Activated naive CD8-positive, alpha-beta T cell treated with anti-CD3 and anti-CD28 coated beads, Interleukin-2, amount 10 ng/mL, durations not matched to agents 7 days and 5 days (primary cell): ENCODE data around the gene TEF. TPM values are rescaled to one million over a fixed set of nuclear protein-coding genes. Genes with fewer than 3 reads are reported as not detected.

Source experiments
- ATAC-seq: fragments of 150-1000 bp; cut with Tn5 transposase; one replicate; pipeline ENCODE4 v1.10.0; 2021; ENCODE audit warnings: low read depth, moderate library complexity
- POLR2A ChIA-PET: fragments of 350-600 bp; sonication (Branson Sonifier 250); formaldehyde crosslinking; loops from one replicate; lab custom pipeline; 2021; ENCODE audit warnings: antibody characterized with exemption; lab: Charles Lee
- DNase-seq: peaks from one replicate; pipeline ENCODE4 v3.0.0; 2021
- H3K27ac Mint-ChIP-seq: one replicate; pipeline ENCODE4 v1.8.0; 2022; ENCODE audit warnings: mild to moderate bottlenecking, mixed read lengths
- H3K27me3 Mint-ChIP-seq: one replicate; pipeline ENCODE4 v1.8.0; 2022; ENCODE audit warnings: mild to moderate bottlenecking, moderate library complexity, mixed read lengths
- H3K36me3 Mint-ChIP-seq: one replicate; pipeline ENCODE4 v1.8.0; 2021; ENCODE audit warnings: mild to moderate bottlenecking, mixed read lengths
- H3K4me1 Mint-ChIP-seq: one replicate; pipeline ENCODE4 v1.8.0; 2021; ENCODE audit warnings: mixed read lengths
- H3K4me3 Mint-ChIP-seq: one replicate; pipeline ENCODE4 v1.8.0; 2022; ENCODE audit warnings: mild to moderate bottlenecking, moderate library complexity, mixed read lengths
- H3K9me3 Mint-ChIP-seq: one replicate; pipeline ENCODE4 v1.8.0; 2021; ENCODE audit warnings: mixed read lengths
- total RNA-seq, 2 experiments: library from RNA; stranded (reverse); gene quantifications; one replicate each; pipeline ENCODE4 v1.2.3, GENCODE V29; 2021

TEF gene
- total RNA-seq, 2 experiments from 2014 or later: 3.6 to 4.0 TPM

DNA sequence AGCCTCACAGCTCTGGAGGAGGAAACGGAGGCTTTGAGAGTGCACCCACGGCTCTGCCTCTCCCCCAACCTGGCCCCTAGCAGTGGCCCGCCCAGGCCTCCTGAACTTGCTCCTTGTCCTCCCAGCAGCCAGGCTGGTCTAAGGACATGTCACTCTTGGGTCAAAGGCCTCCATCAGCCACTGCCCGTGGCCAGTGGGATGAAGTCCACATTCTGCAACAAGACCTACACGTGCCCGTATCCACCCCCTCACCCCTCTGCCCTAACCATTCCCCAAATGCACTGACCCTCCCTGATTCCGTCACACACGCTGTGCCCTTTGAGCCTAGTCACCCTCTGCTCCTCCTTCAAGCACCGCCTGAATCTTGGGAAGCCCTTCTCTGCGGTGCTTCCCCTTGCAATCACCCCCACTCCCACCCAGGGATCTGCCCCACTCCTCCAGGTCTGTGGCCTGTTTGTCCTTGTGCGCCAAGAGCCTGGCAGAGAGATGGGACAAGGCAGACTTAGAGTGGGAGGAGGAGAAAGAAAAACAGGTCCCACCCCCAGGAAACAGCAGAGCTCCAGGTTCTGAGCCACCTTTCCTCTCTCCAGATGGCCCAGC, 37.5 kb upstream of the TEF start:
- Mint-ChIP-seq H3K4me1 (peaks cover 2% of the 10 kb centered on the region), H3K27ac (peak overlapping the region; percentile 19), H3K9me3 (no peaks in the 10 kb centered on the region), H3K27me3 (no peaks in the 10 kb centered on the region), H3K4me3 (no peak overlapping the region), H3K36me3 (peaks cover 6% of the 10 kb centered on the region)
- DNase-seq: no peak
- no peak for ATAC-seq
- POLR2A ChIA-PET: no interaction called here

DNA sequence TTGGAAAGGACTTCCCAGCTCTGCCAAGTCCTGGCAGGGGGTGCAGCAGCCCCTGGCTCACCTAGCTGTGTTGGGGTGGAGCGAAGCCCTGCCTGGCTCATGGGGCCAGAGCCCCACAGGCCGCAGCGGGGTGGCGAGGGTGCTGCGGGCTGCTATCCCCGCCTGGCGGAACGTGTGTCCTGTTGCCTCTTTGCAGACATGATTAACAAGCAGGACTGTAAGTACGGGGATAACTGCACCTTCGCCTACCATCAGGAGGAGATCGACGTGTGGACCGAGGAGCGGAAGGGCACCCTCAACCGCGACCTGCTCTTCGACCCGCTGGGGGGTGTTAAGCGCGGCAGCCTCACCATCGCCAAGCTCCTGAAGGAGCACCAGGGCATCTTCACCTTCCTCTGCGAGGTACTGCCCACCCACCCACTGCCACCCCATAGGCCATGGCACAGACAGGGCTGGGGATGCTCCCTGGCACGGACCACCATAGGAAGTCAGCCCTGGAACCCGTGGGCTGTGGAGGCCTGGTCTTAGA, 35.9 kb upstream of the TEF start:
- Mint-ChIP-seq H3K4me3 (no peak overlapping the region), H3K27me3 (no peaks in the 10 kb centered on the region), H3K4me1 (peaks cover 2% of the 10 kb centered on the region), H3K9me3 (no peaks in the 10 kb centered on the region), H3K27ac (no peak overlapping the region), H3K36me3 (peaks cover 16% of the 10 kb centered on the region)
- DNase-seq: no peak
- POLR2A ChIA-PET: no interaction called here
- ATAC-seq: no peak

DNA sequence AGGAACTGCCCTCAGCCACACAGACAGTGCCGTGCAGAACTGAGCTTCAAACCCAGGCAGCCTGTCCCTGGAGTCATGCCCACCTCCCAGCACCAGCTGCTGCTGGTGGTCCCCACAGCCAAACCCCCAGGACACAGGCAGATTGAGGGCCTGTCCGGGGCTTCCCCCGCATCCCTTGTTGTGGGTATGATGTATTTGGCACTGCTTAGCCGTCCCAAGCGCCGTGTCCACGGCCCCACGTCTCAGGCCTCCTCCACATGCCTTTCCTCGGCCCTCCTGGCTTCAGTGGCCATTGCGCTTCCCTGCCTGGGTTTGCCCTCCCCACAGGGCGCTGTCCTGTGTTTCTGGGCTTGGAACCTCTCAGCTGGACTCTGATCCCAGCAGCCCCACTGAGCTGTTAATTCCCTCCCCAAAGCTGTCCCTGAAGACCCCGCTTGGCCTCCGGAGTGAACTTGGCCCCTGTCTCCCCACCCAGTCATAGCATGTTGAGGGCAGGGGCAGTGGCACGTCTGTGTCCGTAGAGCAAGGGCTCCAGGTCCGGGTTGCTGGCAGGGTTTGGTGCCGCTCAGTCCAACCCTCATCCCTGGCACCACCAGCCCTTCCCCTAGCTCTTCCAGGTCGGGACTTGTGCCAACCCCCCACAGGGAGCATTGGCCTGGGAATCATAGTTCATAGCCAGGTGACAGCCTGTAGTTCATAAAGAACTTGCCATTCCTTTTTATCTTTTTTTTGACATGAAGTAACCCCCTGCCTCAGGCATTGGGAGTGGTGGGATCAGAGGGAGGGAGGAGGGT, 34.5 kb upstream of the TEF start:
- H3K4me3 Mint-ChIP-seq: no peak overlapping the region
- H3K36me3 Mint-ChIP-seq: peaks cover 19% of the 10 kb centered on the region
- DNase-seq (no peak), ATAC-seq (no peak)
- H3K4me1 Mint-ChIP-seq: no peaks in the 10 kb centered on the region
- no peak overlapping the region for H3K27ac Mint-ChIP-seq
- no peaks in the 10 kb centered on the region for H3K27me3 Mint-ChIP-seq
- no peaks in the 10 kb centered on the region for H3K9me3 Mint-ChIP-seq
- POLR2A ChIA-PET: no interaction called here

DNA sequence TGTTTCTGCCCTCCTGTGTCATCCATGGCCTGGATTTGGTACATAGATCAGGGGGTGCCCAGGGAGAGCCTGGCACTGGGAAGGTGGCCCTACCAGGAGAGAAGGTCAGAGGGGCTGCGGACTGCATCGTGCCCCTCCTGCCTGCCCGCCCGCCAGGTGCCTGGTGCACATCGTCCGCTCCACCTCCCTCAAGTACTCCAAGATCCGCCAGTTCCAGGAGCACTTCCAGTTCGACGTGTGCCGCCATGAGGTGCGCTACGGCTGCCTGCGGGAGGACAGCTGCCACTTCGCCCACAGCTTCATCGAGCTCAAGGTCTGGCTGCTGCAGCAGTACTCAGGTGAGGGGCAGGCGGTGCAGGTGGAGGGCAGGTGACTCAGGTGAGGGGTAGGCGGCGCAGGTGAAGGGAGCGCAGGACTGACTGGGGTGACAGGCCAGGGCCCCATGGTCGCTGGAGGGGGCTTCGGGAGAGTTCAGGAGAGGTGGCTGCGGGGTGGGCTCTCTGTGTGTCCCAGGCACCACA, 32.7 kb upstream of the TEF start:
- POLR2A ChIA-PET: interaction anchor here (0.5 to 0.6 kb wide), 2 partner anchors 10 to 15 kb away, joined by 3 read pairs; no protein-coding TSS in a partner anchor
- Mint-ChIP-seq H3K4me3 (no peak overlapping the region), H3K9me3 (no peaks in the 10 kb centered on the region), H3K27me3 (no peaks in the 10 kb centered on the region), H3K36me3 (peaks cover 19% of the 10 kb centered on the region), H3K27ac (no peak overlapping the region), H3K4me1 (no peaks in the 10 kb centered on the region)
- DNase-seq (no peak), ATAC-seq (no peak)

DNA sequence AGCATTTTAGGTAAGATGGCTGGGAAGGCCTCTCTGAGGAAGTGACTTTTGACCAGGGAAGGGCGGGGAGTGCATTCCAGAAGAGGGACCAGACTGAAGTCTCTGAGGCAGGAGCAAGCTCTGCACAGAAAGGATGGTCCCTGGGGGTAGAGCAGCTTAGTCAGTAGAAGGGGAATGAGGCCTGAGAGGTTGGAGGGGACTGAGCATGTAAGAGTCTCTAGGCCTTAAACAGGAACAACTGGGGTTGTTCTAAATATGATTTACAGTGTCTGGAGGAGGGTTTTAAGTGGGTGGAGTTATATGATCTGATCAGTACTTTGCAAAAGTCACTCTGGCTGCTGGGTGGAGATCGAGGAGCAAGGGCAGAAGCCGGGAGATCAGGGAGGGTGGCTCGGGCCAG, 31.7 kb upstream of the TEF start:
- Mint-ChIP-seq H3K4me3 (no peak overlapping the region), H3K4me1 (no peaks in the 10 kb centered on the region), H3K27ac (peak overlapping the region; percentile 40), H3K36me3 (peaks cover 15% of the 10 kb centered on the region), H3K9me3 (no peaks in the 10 kb centered on the region), H3K27me3 (no peaks in the 10 kb centered on the region)
- ATAC-seq: no peak
- POLR2A ChIA-PET: no interaction called here
- DNase-seq: no peak

DNA sequence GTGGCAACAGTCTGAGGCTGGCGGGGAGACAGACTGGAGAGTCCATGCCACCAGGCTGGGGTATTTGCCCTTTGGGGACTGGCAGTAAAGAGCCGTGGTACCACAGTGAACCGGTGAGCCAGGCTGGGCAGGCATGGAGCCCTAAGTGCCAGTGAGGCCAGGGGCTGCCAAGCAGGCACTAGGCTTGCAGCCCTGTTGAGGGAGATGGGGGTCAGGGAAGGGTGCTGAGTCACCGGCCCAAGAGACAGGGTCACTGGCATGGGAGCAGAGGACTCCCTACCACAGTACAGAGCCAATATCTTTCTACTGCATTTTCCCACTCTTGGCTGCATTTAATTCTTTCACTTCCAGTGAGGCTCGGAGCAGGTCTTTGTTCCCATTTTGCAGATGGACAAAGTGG, 30.7 kb upstream of the TEF start:
- H3K27me3 Mint-ChIP-seq: no peaks in the 10 kb centered on the region
- peaks cover 14% of the 10 kb centered on the region for H3K36me3 Mint-ChIP-seq
- H3K4me1 Mint-ChIP-seq: no peaks in the 10 kb centered on the region
- ATAC-seq (no peak), DNase-seq (no peak)
- H3K4me3 Mint-ChIP-seq: no peak overlapping the region
- H3K27ac Mint-ChIP-seq: no peak overlapping the region
- H3K9me3 Mint-ChIP-seq: no peaks in the 10 kb centered on the region
- POLR2A ChIA-PET: no interaction called here

DNA sequence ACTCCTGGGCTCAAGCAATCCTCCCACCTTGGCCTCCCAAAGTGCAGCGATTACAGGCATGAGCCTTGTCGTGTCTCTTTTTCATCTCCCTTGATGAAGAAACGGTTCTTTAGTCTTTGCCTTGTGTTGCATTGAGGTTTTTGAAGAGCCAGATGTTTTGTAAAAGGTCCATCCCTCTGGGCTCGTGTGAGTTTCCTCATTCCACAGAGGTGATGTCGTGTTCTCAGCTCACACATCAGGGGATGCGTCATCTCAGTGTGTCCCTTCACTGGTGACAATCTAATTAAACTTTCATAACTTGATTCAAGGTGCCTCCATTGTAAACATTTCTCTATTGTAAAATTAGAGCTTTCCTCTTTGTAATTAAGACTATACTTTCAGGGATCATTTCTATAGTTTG, 29.7 kb upstream of the TEF start:
- no peak for DNase-seq
- Mint-ChIP-seq H3K4me3 (no peak overlapping the region), H3K4me1 (no peaks in the 10 kb centered on the region), H3K9me3 (no peaks in the 10 kb centered on the region), H3K36me3 (peaks cover 14% of the 10 kb centered on the region), H3K27ac (no peak overlapping the region), H3K27me3 (no peaks in the 10 kb centered on the region)
- POLR2A ChIA-PET: no interaction called here
- ATAC-seq: no peak

DNA sequence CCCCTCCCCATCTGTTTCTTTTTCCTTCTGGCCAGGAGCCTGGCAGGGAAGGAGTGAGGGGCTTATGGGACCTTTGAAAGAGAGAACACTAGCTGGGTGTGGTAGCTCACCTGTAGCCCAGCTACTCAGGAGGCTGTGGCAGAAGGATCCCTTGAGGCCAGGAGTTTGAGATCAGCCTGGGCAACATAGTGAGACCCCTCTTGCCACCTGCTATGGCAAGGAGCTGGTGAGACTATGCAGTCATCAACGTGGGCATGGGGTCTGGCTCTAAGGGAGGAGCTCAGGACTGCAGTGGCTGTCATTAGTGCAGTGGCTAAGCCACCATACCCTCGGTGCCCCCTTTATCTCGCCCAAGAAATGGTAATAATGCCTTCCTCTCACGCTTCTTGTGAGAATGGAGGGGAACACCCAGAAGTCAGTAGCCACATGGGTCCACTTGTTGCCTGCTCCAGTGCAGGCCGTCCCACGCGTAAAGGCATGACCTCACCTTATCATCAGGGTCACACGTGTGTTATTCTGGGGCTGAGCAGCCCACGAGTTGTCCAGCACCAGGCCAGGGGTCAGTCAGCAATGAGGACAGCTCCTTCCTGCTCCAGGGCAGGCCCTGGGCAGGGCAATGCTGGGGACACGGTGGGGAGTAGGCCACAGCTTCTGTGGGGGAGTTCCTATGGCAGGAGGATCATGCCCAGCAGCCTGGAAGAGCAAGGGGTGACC, 27.7 kb upstream of the TEF start:
- Mint-ChIP-seq H3K4me3 (no peak overlapping the region), H3K36me3 (peaks cover 16% of the 10 kb centered on the region), H3K4me1 (no peaks in the 10 kb centered on the region), H3K27ac (no peak overlapping the region), H3K27me3 (no peaks in the 10 kb centered on the region), H3K9me3 (no peaks in the 10 kb centered on the region)
- POLR2A ChIA-PET: no interaction called here
- DNase-seq (no peak), ATAC-seq (no peak)

DNA sequence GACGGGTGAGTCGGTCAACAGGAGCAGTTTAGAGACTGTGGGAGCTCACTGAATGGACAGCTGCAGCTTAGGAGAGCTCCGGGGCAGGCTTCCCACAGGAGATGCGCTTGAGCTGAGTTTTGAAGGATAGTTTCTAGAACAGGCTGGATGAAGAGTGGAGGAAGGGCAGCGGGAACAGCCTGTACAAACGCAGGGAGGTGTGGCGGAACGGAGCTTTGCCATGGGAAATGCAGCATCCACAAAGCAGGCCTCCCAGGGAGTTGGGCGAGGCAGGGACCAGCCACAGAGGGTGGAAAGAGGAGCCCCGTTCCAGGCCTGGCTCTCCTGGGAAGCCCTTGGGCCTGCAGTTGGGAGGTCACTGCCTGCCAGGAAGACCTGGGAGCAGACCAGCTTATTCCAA, 26.8 kb upstream of the TEF start:
- no peak for ATAC-seq
- H3K4me3 Mint-ChIP-seq: no peak overlapping the region
- DNase-seq: no peak
- POLR2A ChIA-PET: no interaction called here
- H3K27ac Mint-ChIP-seq: no peak overlapping the region
- no peaks in the 10 kb centered on the region for H3K4me1 Mint-ChIP-seq
- H3K9me3 Mint-ChIP-seq: no peaks in the 10 kb centered on the region
- H3K27me3 Mint-ChIP-seq: no peaks in the 10 kb centered on the region
- peaks cover 14% of the 10 kb centered on the region for H3K36me3 Mint-ChIP-seq

DNA sequence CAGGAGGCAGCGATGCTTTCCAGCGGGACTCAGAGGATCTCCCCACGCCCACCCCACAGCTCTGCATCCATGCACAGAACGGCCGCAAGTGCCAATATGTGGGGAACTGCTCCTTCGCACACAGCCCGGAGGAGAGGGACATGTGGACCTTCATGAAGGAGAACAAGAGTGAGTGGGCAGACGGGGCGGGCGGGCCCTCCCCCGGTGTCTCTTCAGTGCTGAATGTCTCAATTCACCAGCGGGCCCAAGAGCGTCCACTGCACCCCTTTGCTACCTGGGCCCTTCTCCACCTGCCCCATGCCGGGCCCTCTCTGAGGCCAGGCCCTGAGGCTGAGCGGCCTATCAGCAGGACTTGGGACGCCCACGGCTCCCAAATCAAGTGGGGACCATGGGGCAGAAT, 25.8 kb upstream of the TEF start:
- ATAC-seq (no peak), DNase-seq (no peak)
- H3K4me1 Mint-ChIP-seq: no peaks in the 10 kb centered on the region

DNA sequence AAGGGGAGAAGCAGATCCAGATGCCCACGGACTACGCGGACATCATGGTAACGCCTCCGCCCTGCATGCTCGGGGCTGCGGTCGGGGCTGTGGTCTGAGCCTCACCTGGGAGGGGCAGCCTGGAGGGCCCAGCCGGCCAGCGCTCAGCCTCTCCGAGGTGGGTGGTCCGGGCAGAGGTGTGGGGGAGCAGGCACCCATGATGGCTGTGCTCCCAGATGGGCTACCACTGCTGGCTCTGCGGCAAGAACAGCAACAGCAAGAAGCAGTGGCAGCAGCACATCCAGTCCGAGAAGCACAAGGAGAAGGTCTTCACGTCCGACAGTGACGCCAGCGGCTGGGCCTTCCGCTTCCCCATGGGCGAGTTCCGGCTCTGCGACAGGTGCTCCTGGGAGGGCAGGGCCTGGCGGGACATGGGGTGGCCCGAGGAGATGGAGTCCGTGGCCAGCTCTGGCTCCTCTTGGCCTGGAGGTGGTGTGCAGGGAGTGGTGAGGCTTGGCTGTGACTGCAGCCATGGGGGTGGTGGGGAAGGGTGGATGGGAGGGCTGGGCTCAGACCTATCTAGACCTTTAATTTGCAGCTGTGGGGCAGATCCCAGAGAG, 25.2 kb upstream of the TEF start:
- no peak overlapping the region for H3K27ac Mint-ChIP-seq
- no peaks in the 10 kb centered on the region for H3K4me1 Mint-ChIP-seq
- H3K4me3 Mint-ChIP-seq: no peak overlapping the region
- peaks cover 5% of the 10 kb centered on the region for H3K36me3 Mint-ChIP-seq
- POLR2A ChIA-PET: no interaction called here
- H3K27me3 Mint-ChIP-seq: no peaks in the 10 kb centered on the region
- ATAC-seq: no peak
- H3K9me3 Mint-ChIP-seq: no peaks in the 10 kb centered on the region
- DNase-seq: no peak

More for the DNA sequence above, 25.8 kb upstream of the TEF start:
- Mint-ChIP-seq H3K27me3 (no peaks in the 10 kb centered on the region), H3K9me3 (no peaks in the 10 kb centered on the region), H3K36me3 (peaks cover 5% of the 10 kb centered on the region), H3K4me3 (no peak overlapping the region), H3K27ac (no peak overlapping the region)
- POLR2A ChIA-PET: no interaction called here

DNA sequence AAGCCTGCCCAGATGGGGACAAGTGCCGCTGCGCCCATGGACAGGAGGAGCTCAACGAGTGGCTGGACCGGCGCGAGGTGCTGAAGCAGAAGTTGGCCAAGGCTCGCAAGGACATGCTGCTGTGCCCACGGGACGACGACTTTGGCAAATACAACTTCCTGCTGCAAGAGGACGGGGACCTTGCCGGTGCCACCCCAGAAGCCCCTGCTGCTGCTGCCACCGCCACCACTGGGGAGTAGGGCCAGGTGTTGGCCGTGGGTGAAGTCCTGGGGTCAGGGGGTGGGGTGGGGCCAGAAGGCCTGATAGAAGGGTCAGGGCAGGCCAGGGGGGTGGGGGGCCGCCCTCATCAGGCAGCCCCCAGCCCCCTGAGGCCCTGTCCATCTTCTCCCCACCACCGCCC, 24.6 kb upstream of the TEF start:
- ATAC-seq (no peak), DNase-seq (no peak)
- H3K27ac Mint-ChIP-seq: no peak overlapping the region
- no peaks in the 10 kb centered on the region for H3K9me3 Mint-ChIP-seq
- no peak overlapping the region for H3K4me3 Mint-ChIP-seq
- no peaks in the 10 kb centered on the region for H3K27me3 Mint-ChIP-seq
- H3K4me1 Mint-ChIP-seq: no peaks in the 10 kb centered on the region
- POLR2A ChIA-PET: no interaction called here
- peaks cover 2% of the 10 kb centered on the region for H3K36me3 Mint-ChIP-seq

DNA sequence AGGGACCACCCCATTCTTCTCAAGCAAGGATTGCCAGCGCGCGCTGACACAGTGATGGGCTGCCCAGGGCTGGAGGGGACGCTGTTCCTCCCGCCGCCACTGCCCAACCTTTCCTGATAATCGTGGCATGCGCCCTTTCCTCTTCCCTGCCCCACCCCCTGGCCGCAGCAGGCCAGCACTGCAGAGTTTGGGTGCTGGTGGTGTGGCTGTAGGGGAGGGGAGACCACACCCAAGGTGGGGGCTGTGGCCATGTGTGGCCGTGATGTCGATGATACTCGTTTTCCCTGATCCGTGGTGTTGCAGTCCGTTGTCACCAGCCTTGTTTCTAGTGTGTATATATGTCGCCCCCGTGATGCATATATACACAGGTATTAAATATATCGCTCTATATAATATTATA, 22.8 kb upstream of the TEF start:
- Mint-ChIP-seq H3K4me1 (no peaks in the 10 kb centered on the region), H3K27me3 (no peaks in the 10 kb centered on the region), H3K27ac (no peak overlapping the region), H3K9me3 (no peaks in the 10 kb centered on the region), H3K36me3 (peaks cover 2% of the 10 kb centered on the region), H3K4me3 (no peak overlapping the region)
- POLR2A ChIA-PET: no interaction called here
- DNase-seq: no peak
- no peak for ATAC-seq
